HG03460 (cell line): ENCODE measurements around the gene FFAR2.
A peak's percentile ranks its signal among the peaks of the same experiment; 100 is the strongest.

Experiments
- ATAC-seq: cut with Tn5 transposase; IDR thresholded peaks from one replicate; pipeline ENCODE4 v1.9.1; 2021; ENCODE audit not compliant: unreplicated experiment

Gene FFAR2

GRCh38 chr19:35484252-35485036 lies 36.4 kb downstream of the FFAR2 start:
- ATAC-seq = peak; percentile 57

- ATAC-seq = no peak
Observed at GRCh38 chr19:35486268-35486708, 38.2 kb downstream of the FFAR2 start.

- ATAC-seq = no peak
Observed at GRCh38 chr19:35487656-35488182, 39.7 kb downstream of the FFAR2 start.

- ATAC-seq = no peak
Observed at GRCh38 chr19:35488677-35489076, 40.6 kb downstream of the FFAR2 start.

- ATAC-seq = no peak
Observed at GRCh38 chr19:35490364-35490763, 42.3 kb downstream of the FFAR2 start, which contains the start of gene KRTDAP. TSS of gene KRTDAP (minus strand) at chr19:35490464. CDS start at chr19:35490442, 22 bp downstream.

GRCh38 chr19:35491836-35492360 lies 43.8 kb downstream of the FFAR2 start:
- ATAC-seq = no peak

- no peak for ATAC-seq
Observed at GRCh38 chr19:35493971-35494370, 45.9 kb downstream of the FFAR2 start.

GRCh38 chr19:35495107-35496064 lies 47.3 kb downstream of the FFAR2 start:
- ATAC-seq = no peak

GRCh38 chr19:35497406-35497805 lies 49.3 kb downstream of the FFAR2 start:
- no peak for ATAC-seq

GRCh38 chr19:35498220-35498619 lies 50.2 kb downstream of the FFAR2 start:
- ATAC-seq = no peak

GRCh38 chr19:35498984-35499527 lies 51.0 kb downstream of the FFAR2 start:
- no peak for ATAC-seq

GRCh38 chr19:35500611-35501010 lies 52.6 kb downstream of the FFAR2 start:
- ATAC-seq = no peak
